ENCODE results near the gene GALNT9.

Gene GALNT9

GRCh38 chr12:132292328-132293319, 36.8 kb downstream of the GALNT9 start:
- no peak for DNase-seq (ENCODE audit: low read depth in 3 of 3)

- no peak for DNase-seq (ENCODE audit: low read depth in 3 of 3)
Observed at GRCh38 chr12:132291402-132292175, 37.8 kb downstream of the GALNT9 start.

DNA sequence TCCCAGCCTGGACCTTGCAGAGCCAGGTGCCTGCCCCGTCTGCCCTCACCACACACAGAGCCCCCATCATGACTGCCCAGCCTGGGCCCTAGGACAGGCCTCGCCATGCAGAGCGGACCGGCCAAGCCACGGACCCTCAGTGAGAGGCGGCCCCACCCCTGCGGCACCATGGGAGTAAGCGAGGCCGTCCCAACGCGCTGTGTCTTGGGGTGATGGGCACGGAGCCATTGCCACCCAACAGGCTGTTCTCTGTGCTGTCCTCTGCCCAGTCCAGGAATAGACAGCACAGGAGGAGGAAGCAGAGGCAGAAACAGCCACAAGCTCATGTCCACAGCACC, 39.2 kb downstream of the GALNT9 start:
- DNase-seq (ENCODE audit: low read depth in 3 of 3), result no peak

- no peak for DNase-seq (ENCODE audit: low read depth in 3 of 3)
Observed at GRCh38 chr12:132289356-132290202, 39.8 kb downstream of the GALNT9 start.

GRCh38 chr12:132288516-132289215, 40.7 kb downstream of the GALNT9 start:
- DNase-seq (ENCODE audit: low read depth in 3 of 3), result no peak

- DNase-seq (ENCODE audit: low read depth in 3 of 3), result no peak
Observed at GRCh38 chr12:132287391-132288238, 41.8 kb downstream of the GALNT9 start.

DNA sequence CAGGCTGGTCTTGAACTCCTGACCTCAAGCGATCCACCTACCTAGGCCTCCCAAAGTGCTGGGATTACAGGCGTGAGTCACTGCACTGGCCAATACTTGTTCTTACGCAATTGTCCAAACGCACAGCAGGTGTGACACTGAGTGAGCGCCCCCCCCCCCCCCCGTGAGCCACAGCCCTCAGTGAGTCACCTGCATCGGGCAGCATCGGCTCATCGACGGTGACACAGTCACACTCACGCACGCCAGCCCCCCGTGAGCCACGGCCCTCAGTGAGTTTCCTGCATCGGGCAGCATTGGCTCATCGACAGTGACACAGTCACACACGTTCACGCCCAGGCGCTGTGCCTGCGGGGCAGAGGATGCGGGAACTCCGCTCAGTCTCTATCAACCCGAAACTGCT, 42.5 kb downstream of the GALNT9 start:
- DNase-seq (ENCODE audit: low read depth in 3 of 3), result no peak

GRCh38 chr12:132285991-132286681, 43.3 kb downstream of the GALNT9 start:
- no peak for DNase-seq (ENCODE audit: low read depth in 3 of 3)

DNA sequence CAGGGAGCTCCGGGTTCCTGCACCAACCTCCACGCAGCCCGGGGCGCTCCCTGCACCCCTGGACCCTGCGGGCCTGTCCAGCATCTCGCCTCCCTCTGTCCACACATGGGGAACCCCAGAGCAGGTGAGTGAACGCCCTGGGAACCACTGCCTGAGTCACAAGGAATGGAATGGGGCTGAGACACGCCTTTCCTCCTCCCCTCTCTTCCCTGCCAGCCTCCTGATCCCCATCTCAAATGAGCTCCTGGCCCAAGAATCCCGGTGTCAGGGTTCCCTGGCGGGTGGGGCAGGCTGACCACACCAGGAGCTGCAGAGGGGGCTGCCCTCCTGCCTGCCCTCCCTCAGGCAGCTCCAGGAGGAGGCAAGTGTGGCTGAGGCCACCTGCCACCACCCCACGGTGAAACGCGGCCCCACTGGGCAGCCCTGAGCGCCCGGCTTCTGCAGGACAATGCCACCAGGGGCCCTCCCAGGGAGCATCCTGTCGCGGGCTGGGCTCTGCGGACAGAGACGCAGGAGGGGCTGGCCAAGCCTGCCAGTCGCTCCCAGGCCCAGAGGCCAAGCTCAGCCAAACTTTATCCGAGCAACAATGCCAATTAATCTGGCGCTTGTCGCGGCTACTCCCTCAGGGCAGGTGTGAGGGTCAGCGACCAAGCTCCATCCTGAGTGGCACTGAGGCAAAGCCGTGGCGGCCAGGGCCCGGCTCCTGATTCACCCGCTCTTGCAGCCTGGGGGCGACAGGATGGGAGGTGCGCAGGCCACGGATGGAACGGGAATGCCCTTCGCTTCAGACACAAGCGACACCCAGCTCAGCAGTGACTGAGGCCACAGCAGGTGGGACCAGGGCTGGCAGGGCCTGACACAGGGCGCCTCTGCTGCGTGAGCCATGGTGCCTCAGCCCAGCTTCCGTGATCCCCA, 44.3 kb downstream of the GALNT9 start:
- DNase-seq (ENCODE audit: low read depth in 3 of 3), result no peak

GRCh38 chr12:132284071-132284826, 45.1 kb downstream of the GALNT9 start:
- no peak for DNase-seq (ENCODE audit: low read depth in 3 of 3)

DNA sequence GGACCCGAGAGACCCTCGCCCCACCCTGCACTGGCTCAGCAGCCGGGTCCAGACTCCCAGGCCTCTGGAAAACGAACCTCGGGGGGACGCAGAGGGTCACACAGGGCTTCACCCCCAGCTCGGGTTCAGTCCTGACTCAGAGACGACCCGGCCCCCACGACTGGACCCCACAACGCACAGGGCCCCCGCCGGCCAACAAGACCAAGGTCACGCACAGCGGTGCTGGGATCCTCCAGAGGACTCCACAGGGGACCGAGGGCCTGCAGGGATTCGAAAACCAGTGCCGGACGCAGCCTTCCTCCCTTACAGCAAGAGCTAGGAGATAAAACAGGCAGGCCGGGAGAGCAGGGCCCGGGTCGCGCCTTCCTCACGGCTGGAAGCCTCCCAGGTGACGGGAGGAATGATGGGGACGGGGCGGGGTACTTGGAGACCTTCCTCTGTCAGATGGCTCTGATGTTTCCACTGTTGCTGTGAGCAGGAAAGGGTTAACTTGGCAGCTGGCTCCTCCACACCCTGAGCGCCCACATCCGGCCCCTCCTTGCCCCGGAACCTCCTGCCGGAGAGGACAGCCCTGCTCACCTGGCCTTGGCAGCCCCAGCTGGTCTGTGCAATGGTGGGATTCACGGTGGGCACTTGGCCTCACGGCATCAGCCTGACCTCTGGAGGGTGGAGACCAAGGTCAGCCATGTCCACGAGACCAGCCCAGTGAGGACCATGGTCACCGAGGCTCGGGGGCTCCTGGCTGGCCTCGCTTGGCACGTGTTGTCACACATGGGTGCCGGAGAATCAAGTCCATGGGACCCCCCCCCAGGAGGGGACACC, 46.2 kb downstream of the GALNT9 start:
- DNase-seq (ENCODE audit: low read depth in 3 of 3), result no peak

- DNase-seq (ENCODE audit: low read depth in 3 of 3), result no peak
Observed at GRCh38 chr12:132282031-132282949, 47.1 kb downstream of the GALNT9 start.

DNA sequence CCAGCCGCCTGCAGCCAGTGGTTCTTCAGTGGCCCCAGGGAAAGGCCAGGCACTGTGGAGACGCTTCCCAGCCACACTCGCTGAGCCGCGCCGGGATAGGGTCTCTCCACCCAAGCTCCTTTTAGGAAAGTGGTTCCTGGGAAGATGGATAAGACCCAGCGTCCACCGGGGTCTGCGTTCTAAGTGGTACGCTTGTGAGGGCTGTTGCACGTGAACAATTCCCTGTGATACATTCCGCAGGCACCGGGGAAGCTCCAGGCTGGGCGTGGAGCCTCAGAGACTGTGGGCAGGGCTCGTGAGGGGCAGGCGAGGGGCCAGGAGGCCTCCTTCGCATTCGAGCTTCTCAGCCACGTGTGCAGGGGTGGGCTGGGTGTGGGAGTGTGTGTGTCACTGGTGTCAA, 48.4 kb downstream of the GALNT9 start:
- DNase-seq (ENCODE audit: low read depth in 3 of 3), result no peak

- no peak for DNase-seq (ENCODE audit: low read depth in 3 of 3)
Observed at GRCh38 chr12:132280406-132280805, 49.0 kb downstream of the GALNT9 start.

DNA sequence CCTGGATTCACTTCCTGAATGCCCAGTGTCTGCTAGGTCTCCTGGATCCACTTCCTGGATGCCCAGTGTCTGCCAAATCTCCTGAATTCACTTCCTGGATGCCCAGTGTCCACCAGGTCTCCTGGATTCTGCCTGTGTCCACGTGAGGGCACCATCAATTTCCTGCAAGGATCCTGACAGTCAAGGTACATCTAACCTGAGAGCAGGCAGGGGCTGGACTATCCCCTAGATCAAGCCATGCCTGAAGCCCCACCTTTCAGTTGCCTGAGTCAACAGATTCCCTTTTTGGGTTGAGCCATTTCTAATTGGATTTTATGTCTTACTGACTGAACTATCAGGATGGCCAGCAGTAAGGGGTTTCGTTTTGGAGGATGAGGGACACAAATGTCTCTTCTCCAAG, 49.5 kb downstream of the GALNT9 start:
- no peak for DNase-seq (ENCODE audit: low read depth in 3 of 3)

All from stimulated activated CD4-positive, alpha-beta T cell treated with anti-CD3 and anti-CD28 coated beads, TNF-alpha, amount 100 ng/mL, for 4 hours (primary cell).